PC-9 (cell line): ENCODE measurements around the gene GLA. TPM values are rescaled to one million over a fixed set of nuclear protein-coding genes. Genes with fewer than 3 reads are reported as not detected.

Source experiments
- BruUV-seq: library from RNA; stranded (reverse); fragments of 400-500 nt; replicated peaks from 2 replicates; lab custom pipeline; 2021; lab: Mats Ljungman, UMichigan
- CTCF ChIA-PET: fragments of 300-600 bp; sonication (Branson Sonifier 250); formaldehyde crosslinking; loops from one replicate; lab custom pipeline; 2022; ENCODE audit warnings: antibody characterized with exemption; lab: Charles Lee
- POLR2A ChIA-PET: fragments of 300-600 bp; sonication (Branson Sonifier 250); formaldehyde crosslinking; loops from one replicate; lab custom pipeline; 2022; ENCODE audit warnings: antibody characterized with exemption; ENCODE audit not compliant: unreplicated experiment; lab: Charles Lee
- DNase-seq, 2 experiments: peaks; one replicate each; pipeline versions ENCODE4 v3.0.0 to v3.0.0-alpha.2; 2015 to 2022; ENCODE audit warnings: mixed read lengths in 1 of 2
- H2AFZ ChIP-seq: fragments of 200-600 bp; sonication (generic); 2 replicates; pipeline ENCODE4 v1.8.1; 2017; ENCODE audit warnings: antibody characterized with exemption
- H3F3A ChIP-seq: fragments of 200-600 bp; sonication (generic); 2 replicates; pipeline ENCODE4 v1.8.1; 2017; ENCODE audit warnings: antibody characterized with exemption, mild to moderate bottlenecking, low read depth; ENCODE audit not compliant: insufficient read depth
- H3K27ac ChIP-seq: fragments of 200-600 bp; sonication (generic); 2 replicates; pipeline ENCODE4 v1.6.1; 2016; ENCODE audit warnings: mixed run types
- H3K27me3 ChIP-seq: fragments of 200-600 bp; sonication (generic); 2 replicates; pipeline ENCODE4 v1.6.1; 2016; ENCODE audit warnings: low read depth, mixed run types; ENCODE audit not compliant: insufficient read depth
- H3K36me3 ChIP-seq: fragments of 200-600 bp; sonication (generic); 2 replicates; pipeline ENCODE4 v1.6.1; 2016; ENCODE audit warnings: low read depth, mixed run types
- H3K4me1 ChIP-seq: fragments of 200-600 bp; sonication (generic); replicated peaks from 2 replicates; pipeline ENCODE4 v1.6.1; 2016; ENCODE audit warnings: mixed run types; ENCODE audit not compliant: insufficient read depth
- H3K4me2 ChIP-seq: fragments of 200-600 bp; sonication (generic); 2 replicates; pipeline ENCODE4 v1.6.1; 2017; ENCODE audit warnings: mixed run types
- H3K4me3 ChIP-seq: fragments of 200-600 bp; sonication (generic); 2 replicates; pipeline ENCODE4 v1.6.1; 2016; ENCODE audit warnings: mixed run types
- H3K79me2 ChIP-seq: fragments of 200-600 bp; sonication (generic); 2 replicates; pipeline ENCODE4 v1.6.1; 2017; ENCODE audit warnings: low read depth, mixed run types
- H3K9me2 ChIP-seq: fragments of 200-600 bp; sonication (generic); 2 replicates; pipeline ENCODE4 v1.8.1; 2017; ENCODE audit warnings: mild to moderate bottlenecking; ENCODE audit not compliant: insufficient read depth
- H3K9me3 ChIP-seq: fragments of 200-600 bp; sonication (generic); 2 replicates; pipeline ENCODE4 v1.8.1; 2016; ENCODE audit warnings: low read depth; ENCODE audit not compliant: insufficient read depth
- H4K20me1 ChIP-seq: fragments of 200-600 bp; sonication (generic); 2 replicates; pipeline ENCODE4 v1.8.1; 2017; ENCODE audit not compliant: insufficient read depth
- EZH2 ChIP-seq: fragments of 200-600 bp; sonication (generic); IDR thresholded peaks from 2 replicates; pipeline ENCODE4 v1.8.0; 2017; ENCODE audit warnings: antibody characterized with exemption, low read depth
- intact Hi-C: fragments of 100-400 bp; cut with micrococcal nuclease; formaldehyde crosslinking; loops from one replicate; pipeline ENCODE4 v1.10.0; 2022; ENCODE audit not compliant: unreplicated experiment
- total RNA-seq: library from RNA; stranded (reverse); gene quantifications from 2 replicates; pipeline ENCODE4 v1.2.3, GENCODE V29; 2021
- TF ChIP-seq, protein P1 (sequence below): fragments of 200-600 bp; sonication (generic); conservative IDR thresholded peaks from 2 replicates; pipeline ENCODE4 v1.6.1; 2017; ENCODE audit warnings: mixed run types, antibody characterized with exemption, mild to moderate bottlenecking, moderate library complexity

GLA gene
- total RNA-seq, 1 experiment from 2014 or later = 80.5 TPM

DNA sequence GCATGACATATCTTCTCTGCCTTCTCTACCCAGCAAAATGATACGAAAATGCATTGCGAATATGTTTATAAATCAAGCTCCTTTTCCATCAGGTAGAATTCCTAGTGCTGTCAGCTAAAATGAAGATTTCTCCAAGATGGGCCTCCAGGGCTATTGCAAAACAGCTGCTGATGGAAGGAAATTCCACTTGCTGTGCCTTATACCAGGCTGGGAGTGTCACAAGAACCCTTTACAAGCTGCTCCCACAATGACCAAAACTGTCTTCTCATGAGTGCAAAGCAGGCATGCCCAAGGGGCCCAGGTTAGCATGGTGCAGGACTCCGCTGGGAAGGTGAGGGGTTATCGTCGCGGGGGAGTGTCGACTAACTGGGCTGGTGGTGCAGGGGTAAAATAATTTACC, 9.0 kb upstream of the GLA start:
- no peak overlapping the region for H2AFZ ChIP-seq
- peaks cover 9% of the 10 kb centered on the region for H3K79me2 ChIP-seq
- ChIA-PET CTCF (interaction anchor here (0.6 to 0.7 kb wide), 2 partner anchors 502 to 1484 kb away, joined by 3 to 19 read pairs; no protein-coding TSS in a partner anchor), POLR2A (no interaction called here)
- H3K9me3 ChIP-seq = no peaks in the 10 kb centered on the region
- no peak for DNase-seq
- no peak for TF ChIP-seq EZH2
- TF ChIP-seq, protein P1, sequence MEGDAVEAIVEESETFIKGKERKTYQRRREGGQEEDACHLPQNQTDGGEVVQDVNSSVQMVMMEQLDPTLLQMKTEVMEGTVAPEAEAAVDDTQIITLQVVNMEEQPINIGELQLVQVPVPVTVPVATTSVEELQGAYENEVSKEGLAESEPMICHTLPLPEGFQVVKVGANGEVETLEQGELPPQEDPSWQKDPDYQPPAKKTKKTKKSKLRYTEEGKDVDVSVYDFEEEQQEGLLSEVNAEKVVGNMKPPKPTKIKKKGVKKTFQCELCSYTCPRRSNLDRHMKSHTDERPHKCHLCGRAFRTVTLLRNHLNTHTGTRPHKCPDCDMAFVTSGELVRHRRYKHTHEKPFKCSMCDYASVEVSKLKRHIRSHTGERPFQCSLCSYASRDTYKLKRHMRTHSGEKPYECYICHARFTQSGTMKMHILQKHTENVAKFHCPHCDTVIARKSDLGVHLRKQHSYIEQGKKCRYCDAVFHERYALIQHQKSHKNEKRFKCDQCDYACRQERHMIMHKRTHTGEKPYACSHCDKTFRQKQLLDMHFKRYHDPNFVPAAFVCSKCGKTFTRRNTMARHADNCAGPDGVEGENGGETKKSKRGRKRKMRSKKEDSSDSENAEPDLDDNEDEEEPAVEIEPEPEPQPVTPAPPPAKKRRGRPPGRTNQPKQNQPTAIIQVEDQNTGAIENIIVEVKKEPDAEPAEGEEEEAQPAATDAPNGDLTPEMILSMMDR = no peak
- H3F3A ChIP-seq = peaks cover 5% of the 10 kb centered on the region
- H3K4me1 ChIP-seq = no peaks in the 10 kb centered on the region
- no peaks in the 10 kb centered on the region for H3K9me2 ChIP-seq
- no peak overlapping the region for H3K4me2 ChIP-seq
- H3K36me3 ChIP-seq = peaks cover 5% of the 10 kb centered on the region; the same call in 1 of the 2 replicates
- intact Hi-C loops = loop anchor here (5.0 to 10.0 kb wide), 2 partner anchors 181 to 668 kb away; no protein-coding TSS in a partner anchor
- no peaks in the 10 kb centered on the region for H3K27me3 ChIP-seq
- H3K4me3 ChIP-seq = no peak overlapping the region
- BruUV-seq = no TSS peak
- no peak overlapping the region for H3K27ac ChIP-seq
- H4K20me1 ChIP-seq = peaks cover 6% of the 10 kb centered on the region; the same call in 1 of the 2 replicates

DNA sequence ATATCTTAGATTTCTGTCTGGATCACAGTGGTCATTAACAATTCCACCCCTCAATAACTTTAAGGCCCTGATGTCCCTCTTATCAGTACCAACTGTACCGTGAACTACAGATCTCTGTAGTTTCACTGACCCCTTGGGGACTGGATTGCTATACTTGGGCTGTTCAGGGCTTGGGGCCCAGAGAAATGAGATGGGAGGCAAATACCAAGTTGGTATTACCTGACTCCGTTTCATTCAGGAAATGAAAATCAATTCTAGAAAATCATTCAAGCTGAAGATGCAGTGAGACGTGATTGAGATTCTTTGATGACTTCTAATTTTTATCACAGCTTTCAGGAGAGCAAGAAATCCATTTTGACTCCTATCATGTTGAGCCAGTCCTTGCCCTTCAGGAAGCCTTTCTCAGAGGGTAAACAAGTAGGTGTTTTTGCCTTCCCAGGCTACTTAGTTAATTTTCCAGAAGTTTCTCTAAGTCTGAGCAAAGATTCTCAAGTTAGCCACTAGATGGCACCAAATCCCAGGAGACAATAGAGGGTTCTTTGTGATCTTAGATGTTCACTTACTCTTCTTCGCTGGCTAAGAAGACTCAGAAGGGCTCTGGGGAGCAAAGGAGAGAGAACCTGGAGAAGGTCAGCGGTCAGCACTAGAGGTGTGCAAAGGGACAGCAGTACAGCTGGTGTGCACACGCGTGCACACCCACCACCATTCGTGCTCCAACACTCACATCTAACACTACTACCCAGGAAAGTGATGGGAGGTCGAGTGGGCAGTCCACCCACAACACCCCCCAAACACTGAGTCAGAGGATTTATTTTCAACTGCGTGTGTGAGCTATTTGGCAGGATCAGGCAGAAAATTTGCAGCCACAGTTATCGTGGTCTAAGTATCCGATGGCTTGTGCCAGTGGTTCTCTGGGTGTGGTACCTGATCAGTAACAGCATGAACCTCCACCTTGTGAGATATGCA, 7.7 kb upstream of the GLA start:
- CTCF ChIA-PET = interaction anchor here (0.7 kb wide), 1 partner anchor 1486 kb away, joined by 19 read pairs; no protein-coding TSS in a partner anchor

GRCh38 chrX:101411984-101412383, 4.3 kb upstream of the GLA start:
- peaks cover 20% of the 10 kb centered on the region for H3K4me1 ChIP-seq
- no peak for DNase-seq
- ChIA-PET POLR2A (no interaction called here), CTCF (no interaction called here)
- H3K36me3 ChIP-seq = peaks cover 6% of the 10 kb centered on the region; the same call in 1 of the 2 replicates
- peaks cover 16% of the 10 kb centered on the region for H4K20me1 ChIP-seq
- intact Hi-C loops = loop anchor here (10.0 kb wide), 1 partner anchor 673 kb away; no protein-coding TSS in a partner anchor
- no peaks in the 10 kb centered on the region for H3K9me2 ChIP-seq
- H3K27ac ChIP-seq = no peak overlapping the region
- peaks cover 48% of the 10 kb centered on the region for H3K79me2 ChIP-seq
- no peak overlapping the region for H3K4me2 ChIP-seq
- no peaks in the 10 kb centered on the region for H3K27me3 ChIP-seq
- no peak overlapping the region for H3K4me3 ChIP-seq
- H3F3A ChIP-seq = peaks cover 11% of the 10 kb centered on the region
- TF ChIP-seq EZH2 = no peak
- TF ChIP-seq, protein P1 = no peak
- no peak overlapping the region for H2AFZ ChIP-seq
- no peaks in the 10 kb centered on the region for H3K9me3 ChIP-seq
- no TSS peak for BruUV-seq

More for the DNA sequence above, 7.7 kb upstream of the GLA start:
- Histone ChIP-seq H3K9me3 (no peaks in the 10 kb centered on the region), H3K79me2 (peaks cover 20% of the 10 kb centered on the region), H3K27ac (no peak overlapping the region), H4K20me1 (peaks cover 16% of the 10 kb centered on the region; the same call in 1 of the 2 replicates), H3K4me3 (no peak overlapping the region), H3K27me3 (no peaks in the 10 kb centered on the region), H3K4me2 (no peak overlapping the region), H3K9me2 (no peaks in the 10 kb centered on the region), H3K4me1 (peaks cover 5% of the 10 kb centered on the region; the same call in 1 of the 2 replicates), H3K36me3 (peaks cover 6% of the 10 kb centered on the region; the same call in 1 of the 2 replicates), H2AFZ (no peak overlapping the region), H3F3A (peaks cover 5% of the 10 kb centered on the region)
- intact Hi-C loops = loop anchor here (2.0 to 10.0 kb wide), 3 partner anchors 182 to 669 kb away; no protein-coding TSS in a partner anchor
- no TSS peak for BruUV-seq
- no peak for TF ChIP-seq EZH2
- TF ChIP-seq, protein P1 = peak; percentile 79
- DNase-seq = peak in 1 of 2 experiments; percentile 16
- POLR2A ChIA-PET = no interaction called here
